SK-N-SH (cell line): ENCODE results near the gene HOXC11. TPM values are rescaled to one million over a fixed set of nuclear protein-coding genes. Genes with fewer than 3 reads are reported as not detected.

Experiments
- CTCF ChIA-PET: fragments of 300-600, 350-600 bp; formaldehyde crosslinking; extraction: SDS; loops from one replicate; lab custom pipeline; 2021; lab: Yijun Ruan, JAX
- POLR2A ChIA-PET: fragments of 350-600 bp; sonication (Branson Sonifier 250); formaldehyde crosslinking; extraction: SDS; loops from one replicate; lab custom pipeline; 2020; ENCODE audit warnings: antibody characterized with exemption, inconsistent platforms; lab: Yijun Ruan, JAX
- DNase-seq: peaks from one replicate; pipeline ENCODE4 v3.0.0; 2012
- H2AFZ ChIP-seq: fragments of 200-600 bp; sonication (generic); 2 replicates; pipeline ENCODE4 v1.8.1; 2016; ENCODE audit warnings: antibody characterized with exemption, mild to moderate bottlenecking, low read depth
- H3F3A ChIP-seq: fragments of 200-600 bp; sonication (generic); replicated peaks from 2 replicates; pipeline ENCODE3; 2016; ENCODE audit warnings: antibody characterized with exemption, mild to moderate bottlenecking; ENCODE audit not compliant: insufficient read depth
- H3K27ac ChIP-seq, 2 experiments: fragments of 200-500 bp in 1 of 2; fragments of 200-600 bp in 1 of 2; sonication (Bioruptor generic) in 1 of 2; sonication (generic), shearing (Covaris generic) in 1 of 2; 2 replicates each; pipeline versions ENCODE4 v1.5.1 to v1.6.1; 2014 to 2016; ENCODE audit warnings: low read depth in 2 of 2, inconsistent platforms in 1 of 2, low read length in 1 of 2, mild to moderate bottlenecking in 1 of 2, mixed read lengths in 1 of 2
- H3K27me3 ChIP-seq: fragments of 200-600 bp; sonication (generic), shearing (Covaris generic); 2 replicates; pipeline ENCODE4 v1.6.1; 2016; ENCODE audit warnings: mixed run types; ENCODE audit not compliant: insufficient read depth
- H3K36me3 ChIP-seq, 2 experiments: fragments of 200-500 bp in 1 of 2; fragments of 200-600 bp in 1 of 2; sonication (Bioruptor generic) in 1 of 2; sonication (generic) in 1 of 2; replicated peaks in 1 of 2; 2 replicates each; pipeline versions ENCODE3 to v1.5.1; 2014 to 2016; ENCODE audit warnings: low read length in 1 of 2, mild to moderate bottlenecking in 1 of 2; ENCODE audit not compliant: insufficient read depth in 2 of 2, control insufficient read depth in 1 of 2
- H3K4me1 ChIP-seq, 2 experiments: fragments of 200-500 bp in 1 of 2; fragments of 200-600 bp in 1 of 2; sonication (Bioruptor generic) in 1 of 2; sonication (generic), shearing (Covaris generic) in 1 of 2; 2 replicates each; pipeline versions ENCODE4 v1.5.1 to v1.6.1; 2014 to 2016; ENCODE audit warnings: low read depth in 1 of 2, low read length in 1 of 2, mixed run types in 1 of 2; ENCODE audit not compliant: insufficient read depth in 2 of 2, control insufficient read depth in 1 of 2
- H3K4me2 ChIP-seq: fragments of 200-600 bp; sonication (generic), shearing (Covaris generic); 2 replicates; pipeline ENCODE4 v1.6.1; 2017; ENCODE audit warnings: mixed run types
- H3K4me3 ChIP-seq, 2 experiments: fragments of 200-500 bp in 1 of 2; fragments of 200-600 bp in 1 of 2; sonication (Bioruptor generic) in 1 of 2; sonication (generic), shearing (Covaris generic) in 1 of 2; 2 replicates each; pipeline versions ENCODE4 v1.5.1 to v1.8.1; 2014 to 2016; ENCODE audit warnings: low read depth in 2 of 2, inconsistent platforms in 1 of 2, low read length in 1 of 2, mild to moderate bottlenecking in 1 of 2, mixed read lengths in 1 of 2, moderate library complexity in 1 of 2
- H3K79me2 ChIP-seq: fragments of 200-600 bp; sonication (generic); 2 replicates; pipeline ENCODE4 v1.8.1; 2017; ENCODE audit warnings: mild to moderate bottlenecking; ENCODE audit not compliant: insufficient read depth
- H3K9ac ChIP-seq: fragments of 200-600 bp; sonication (generic); 2 replicates; pipeline ENCODE4 v1.6.1; 2017; ENCODE audit warnings: mixed run types
- H3K9me2 ChIP-seq: fragments of 200-600 bp; sonication (generic); 2 replicates; pipeline ENCODE4 v1.6.1; 2017; ENCODE audit warnings: mixed run types
- H3K9me3 ChIP-seq: fragments of 200-600 bp; sonication (generic); 2 replicates; pipeline ENCODE4 v1.6.1; 2017; ENCODE audit warnings: mixed run types, mild to moderate bottlenecking, moderate library complexity
- H4K20me1 ChIP-seq: fragments of 200-600 bp; sonication (generic); 2 replicates; pipeline ENCODE4 v1.6.1; 2017; ENCODE audit warnings: mild to moderate bottlenecking, mixed run types; ENCODE audit not compliant: insufficient read depth
- CTCF ChIP-seq: fragments of 200-600 bp; sonication (generic); IDR thresholded peaks from 2 replicates; pipeline ENCODE4 v1.6.1; 2017; ENCODE audit warnings: antibody characterized with exemption, mild to moderate bottlenecking, moderate library complexity
- ELF1 ChIP-seq: IDR thresholded peaks from 2 replicates; pipeline ENCODE4 v1.4.0; 2012
- EZH2phosphoT487 ChIP-seq: fragments of 200-600 bp; sonication (generic); IDR thresholded peaks from 2 replicates; pipeline ENCODE4 v1.6.1; 2017; ENCODE audit warnings: low read depth, mixed run types, mild to moderate bottlenecking, antibody characterized with exemption, moderate library complexity, borderline replicate concordance
- FOSL2 ChIP-seq: IDR thresholded peaks from 2 replicates; pipeline ENCODE4 v1.4.0; 2012; ENCODE audit warnings: low read depth, mild to moderate bottlenecking, moderate library complexity, borderline replicate concordance
- GATA2 ChIP-seq: sonication (generic); formaldehyde crosslinking; IDR thresholded peaks from 2 replicates; pipeline ENCODE4 v1.5.0; 2020; ENCODE audit warnings: mild to moderate bottlenecking, missing genetic modification reagents
- JUND ChIP-seq: IDR thresholded peaks from 2 replicates; pipeline ENCODE4 v1.4.0; 2012
- MEF2A ChIP-seq: IDR thresholded peaks from 2 replicates; pipeline ENCODE4 v1.4.0; 2012; ENCODE audit warnings: low read depth, borderline replicate concordance
- MXI1 ChIP-seq: IDR thresholded peaks from 2 replicates; pipeline ENCODE4 v1.6.1; 2012; ENCODE audit warnings: mild to moderate bottlenecking, low read depth, low read length, improper control_type of control experiment
- PBX3 ChIP-seq: IDR thresholded peaks from 2 replicates; pipeline ENCODE4; 2012
- RCOR1 ChIP-seq: fragments of 150-350 bp; IDR thresholded peaks from 2 replicates; pipeline ENCODE4 v1.6.1; 2017; ENCODE audit warnings: antibody characterized with exemption, low read length
- RXRA ChIP-seq: IDR thresholded peaks from 2 replicates; pipeline ENCODE4 v1.4.0; 2012; ENCODE audit warnings: low read depth, mild to moderate bottlenecking, borderline replicate concordance
- SIN3A ChIP-seq: IDR thresholded peaks from 2 replicates; pipeline ENCODE4 v1.6.1; 2012; ENCODE audit warnings: low read depth, mild to moderate bottlenecking, low read length, moderate library complexity, borderline replicate concordance
- SMC3 ChIP-seq: IDR thresholded peaks from 2 replicates; pipeline ENCODE4 v1.6.1; 2012; ENCODE audit warnings: low read depth, low read length, improper control_type of control experiment
- TCF12 ChIP-seq: IDR thresholded peaks from 2 replicates; pipeline ENCODE4 v1.4.0; 2012
- TEAD4 ChIP-seq: IDR thresholded peaks from 2 replicates; pipeline ENCODE4 v1.4.0; 2012; ENCODE audit warnings: mild to moderate bottlenecking, borderline replicate concordance; ENCODE audit not compliant: insufficient read depth
- USF1 ChIP-seq: IDR thresholded peaks from 2 replicates; pipeline ENCODE4 v1.4.0; 2012; ENCODE audit warnings: low read depth, borderline replicate concordance
- YY1 ChIP-seq: IDR thresholded peaks from 2 replicates; pipeline ENCODE4 v1.4.0; 2012; ENCODE audit warnings: low read depth, mild to moderate bottlenecking
- ZBTB33 ChIP-seq: IDR thresholded peaks from 2 replicates; pipeline ENCODE4 v1.4.0; 2012; ENCODE audit warnings: low read depth, borderline replicate concordance
- WGBS: methylation state at CpG from one replicate; pipeline ENCODE4 v1.1.6; 2017; ENCODE audit warnings: low lambda C conversion rate; 5-methylcytosine and 5-hydroxymethylcytosine counted together
- polyA plus RNA-seq, 3 experiments: library from polyadenylated mRNA; depleted of rRNA; stranded (reverse); fragments of >200 nt; gene quantifications; 2 replicates each; pipeline ENCODE4 v1.2.3, GENCODE V29; 2012

Gene HOXC11
- polyA plus RNA-seq, 1 of the 3 experiments (the other 2 are of a cell fraction), result not detected

- no peaks in the 10 kb centered on the region for H3K9me3 ChIP-seq
- no peaks in the 10 kb centered on the region for H3K36me3 ChIP-seq
- no peaks in the 10 kb centered on the region for H3K9me2 ChIP-seq
- H3K79me2 ChIP-seq, result peaks cover 10% of the 10 kb centered on the region; the same call in 1 of the 2 replicates
- no peaks in the 10 kb centered on the region for H3K27me3 ChIP-seq
- no peak overlapping the region for H3K4me2 ChIP-seq
- H2AFZ ChIP-seq, result peak overlapping the region; percentile 94; the same call in 1 of the 2 replicates
- H3K9ac ChIP-seq, result no peak overlapping the region
- H3K27ac ChIP-seq, result no peak overlapping the region
- 91% methylated on average over 23 of the region's 23 CpGs for WGBS
- TF ChIP-seq ELF1 (no peak), MXI1 (no peak), RXRA (no peak), GATA2 (CRISPR knock-in tag) (no peak), TEAD4 (no peak), FOSL2 (no peak), SMC3 (no peak), MEF2A (no peak), USF1 (no peak), SIN3A (no peak), PBX3 (no peak), YY1 (no peak), TCF12 (no peak), EZH2phosphoT487 (no peak), ZBTB33 (no peak), JUND (no peak), CTCF (no peak), RCOR1 (no peak)
- peaks cover 3 to 30% of the 10 kb centered on the region in 2 experiments; a peak in 2 of 4 replicates for H3K4me1 ChIP-seq
- peaks cover 17% of the 10 kb centered on the region for H3F3A ChIP-seq
- no peak overlapping the region for H3K4me3 ChIP-seq
- POLR2A ChIA-PET, result interaction anchor here (0.7 kb wide), 1 partner anchor 89 kb away, joined by 4 read pairs; no protein-coding TSS in a partner anchor
- no peaks in the 10 kb centered on the region for H4K20me1 ChIP-seq
- DNase-seq, result no peak
- CTCF ChIA-PET, result interaction anchor here (0.5 to 24.5 kb wide), 11 partner anchors 9 to 222 kb away, joined by 3 to 568 read pairs (median 6); partner anchors contain the start of genes HOXC10, HOXC4, HOXC5 and SMUG1
Measured at GRCh38 chr12:54015018-54015931, 42.3 kb downstream of the HOXC11 start.
